ENCODE results near the gene PABPC1L. TPM values are rescaled to one million over a fixed set of nuclear protein-coding genes. Genes with fewer than 3 reads are reported as not detected.

The PABPC1L gene
- total RNA-seq, 1 donor from 2014 or later: 17.3 TPM

DNA sequence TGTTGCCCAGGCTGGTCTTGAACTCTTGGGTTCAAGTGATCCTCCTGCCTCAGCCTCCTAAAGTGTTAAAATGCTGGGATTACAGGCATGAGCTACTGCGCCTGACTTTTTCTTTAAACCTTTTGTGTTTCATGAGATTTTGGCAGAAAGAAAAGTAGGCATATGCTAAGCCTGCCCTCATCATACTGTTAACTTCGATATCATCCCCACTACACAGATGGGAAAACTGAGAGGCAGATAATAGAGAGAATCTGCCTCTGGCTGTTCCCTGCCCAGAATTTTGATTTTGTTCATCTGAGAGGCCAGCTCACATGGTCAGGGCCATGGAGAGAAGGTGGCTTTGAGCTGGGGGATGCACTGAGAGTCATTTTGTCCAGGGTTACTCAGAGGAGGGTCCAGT lies 7.5 kb downstream of the PABPC1L start:
- Mint-ChIP-seq H3K4me1 (ENCODE audit: unreplicated experiment) (no peaks in the 10 kb centered on the region), H3K27me3 (ENCODE audit: unreplicated experiment) (no peaks in the 10 kb centered on the region), H3K4me3 (ENCODE audit: unreplicated experiment) (no peak overlapping the region), H3K36me3 (ENCODE audit: low read depth, unreplicated experiment) (no peaks in the 10 kb centered on the region), H3K27ac (ENCODE audit: unreplicated experiment) (no peak overlapping the region), H3K9me3 (ENCODE audit: unreplicated experiment) (no peaks in the 10 kb centered on the region)
- DNase-seq (ENCODE audit: low spot score): no peak
- TF ChIP-seq, protein P1, sequence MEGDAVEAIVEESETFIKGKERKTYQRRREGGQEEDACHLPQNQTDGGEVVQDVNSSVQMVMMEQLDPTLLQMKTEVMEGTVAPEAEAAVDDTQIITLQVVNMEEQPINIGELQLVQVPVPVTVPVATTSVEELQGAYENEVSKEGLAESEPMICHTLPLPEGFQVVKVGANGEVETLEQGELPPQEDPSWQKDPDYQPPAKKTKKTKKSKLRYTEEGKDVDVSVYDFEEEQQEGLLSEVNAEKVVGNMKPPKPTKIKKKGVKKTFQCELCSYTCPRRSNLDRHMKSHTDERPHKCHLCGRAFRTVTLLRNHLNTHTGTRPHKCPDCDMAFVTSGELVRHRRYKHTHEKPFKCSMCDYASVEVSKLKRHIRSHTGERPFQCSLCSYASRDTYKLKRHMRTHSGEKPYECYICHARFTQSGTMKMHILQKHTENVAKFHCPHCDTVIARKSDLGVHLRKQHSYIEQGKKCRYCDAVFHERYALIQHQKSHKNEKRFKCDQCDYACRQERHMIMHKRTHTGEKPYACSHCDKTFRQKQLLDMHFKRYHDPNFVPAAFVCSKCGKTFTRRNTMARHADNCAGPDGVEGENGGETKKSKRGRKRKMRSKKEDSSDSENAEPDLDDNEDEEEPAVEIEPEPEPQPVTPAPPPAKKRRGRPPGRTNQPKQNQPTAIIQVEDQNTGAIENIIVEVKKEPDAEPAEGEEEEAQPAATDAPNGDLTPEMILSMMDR (IDR thresholded peaks at IDR 0.05; ENCODE audit: unreplicated experiment): no peak

DNA sequence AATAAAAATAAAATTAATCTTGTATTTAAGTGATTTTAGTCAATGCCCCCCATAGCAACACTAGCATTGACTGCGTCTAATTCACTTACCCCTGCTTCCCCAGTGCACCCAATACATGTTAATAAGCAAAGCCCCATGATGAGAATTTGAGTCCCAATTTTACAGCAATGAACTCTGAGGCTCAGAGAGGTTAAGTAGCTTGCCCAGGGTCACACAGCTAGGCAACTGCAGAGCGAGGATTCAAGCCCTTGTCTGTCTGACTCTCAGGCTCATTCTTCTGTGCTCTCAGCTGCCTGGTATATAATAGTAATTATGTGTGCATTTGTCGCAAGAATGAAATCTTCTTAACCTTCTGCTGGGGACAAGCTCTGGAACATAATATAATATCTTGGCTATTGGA lies 8.5 kb downstream of the PABPC1L start:
- TF ChIP-seq, protein P1 (IDR thresholded peaks at IDR 0.05; ENCODE audit: unreplicated experiment): no peak
- H3K27ac Mint-ChIP-seq (ENCODE audit: unreplicated experiment): no peak overlapping the region

DNA sequence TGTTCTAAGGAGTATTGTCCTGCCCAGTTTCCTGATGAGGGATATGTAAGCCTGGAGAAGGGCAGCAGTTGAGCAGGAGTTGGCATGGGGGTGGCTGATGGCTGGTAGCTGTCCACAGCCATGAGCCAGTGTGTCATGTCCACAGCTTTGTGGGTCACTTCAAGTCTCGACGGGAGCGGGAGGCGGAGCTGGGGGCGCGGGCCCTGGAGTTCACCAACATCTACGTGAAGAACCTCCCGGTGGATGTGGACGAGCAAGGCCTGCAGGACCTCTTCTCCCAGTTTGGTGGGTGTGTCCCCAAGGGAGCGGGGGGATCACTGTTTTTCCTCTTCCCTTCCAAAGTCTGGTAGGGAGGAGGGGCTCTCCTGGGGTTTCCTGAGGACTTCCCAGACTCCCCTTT lies 8.9 kb downstream of the PABPC1L start:
- no peak overlapping the region for H3K27ac Mint-ChIP-seq (ENCODE audit: unreplicated experiment)
- no peak for DNase-seq (ENCODE audit: low spot score)
- no peaks in the 10 kb centered on the region for H3K27me3 Mint-ChIP-seq (ENCODE audit: unreplicated experiment)
- H3K9me3 Mint-ChIP-seq (ENCODE audit: unreplicated experiment): no peaks in the 10 kb centered on the region
- no peaks in the 10 kb centered on the region for H3K36me3 Mint-ChIP-seq (ENCODE audit: low read depth, unreplicated experiment)
- TF ChIP-seq, protein P1 (IDR thresholded peaks at IDR 0.05; ENCODE audit: unreplicated experiment): no peak
- H3K4me1 Mint-ChIP-seq (ENCODE audit: unreplicated experiment): no peaks in the 10 kb centered on the region
- no peak overlapping the region for H3K4me3 Mint-ChIP-seq (ENCODE audit: unreplicated experiment)

More for the DNA sequence above, 8.5 kb downstream of the PABPC1L start:
- DNase-seq (ENCODE audit: low spot score): no peak
- Mint-ChIP-seq H3K9me3 (ENCODE audit: unreplicated experiment) (no peaks in the 10 kb centered on the region), H3K4me3 (ENCODE audit: unreplicated experiment) (no peak overlapping the region), H3K36me3 (ENCODE audit: low read depth, unreplicated experiment) (no peaks in the 10 kb centered on the region), H3K27me3 (ENCODE audit: unreplicated experiment) (no peaks in the 10 kb centered on the region), H3K4me1 (ENCODE audit: unreplicated experiment) (no peaks in the 10 kb centered on the region)

DNA sequence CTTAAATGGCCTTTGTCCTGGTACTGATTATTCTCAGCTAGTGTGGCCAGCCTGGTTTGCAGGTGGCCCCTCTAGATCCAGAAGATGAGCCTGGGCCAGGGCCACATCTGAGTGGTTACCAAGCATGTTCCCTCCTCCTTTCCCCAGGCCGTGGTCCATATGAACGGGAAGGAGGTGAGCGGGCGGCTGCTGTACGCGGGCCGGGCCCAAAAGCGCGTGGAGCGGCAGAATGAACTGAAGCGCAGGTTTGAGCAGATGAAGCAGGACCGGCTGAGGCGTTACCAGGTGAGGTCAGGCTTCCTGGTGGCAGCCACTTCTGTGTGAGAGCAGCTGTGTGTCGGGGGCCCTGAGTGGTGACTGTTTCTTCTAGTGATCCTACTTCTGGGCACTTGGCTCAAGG lies 11.6 kb downstream of the PABPC1L start:
- Mint-ChIP-seq H3K9me3 (ENCODE audit: unreplicated experiment) (no peaks in the 10 kb centered on the region), H3K4me1 (ENCODE audit: unreplicated experiment) (no peaks in the 10 kb centered on the region), H3K27me3 (ENCODE audit: unreplicated experiment) (no peaks in the 10 kb centered on the region), H3K36me3 (ENCODE audit: low read depth, unreplicated experiment) (no peaks in the 10 kb centered on the region), H3K4me3 (ENCODE audit: unreplicated experiment) (no peak overlapping the region), H3K27ac (ENCODE audit: unreplicated experiment) (no peak overlapping the region)
- TF ChIP-seq, protein P1 (IDR thresholded peaks at IDR 0.05; ENCODE audit: unreplicated experiment): no peak
- no peak for DNase-seq (ENCODE audit: low spot score)

DNA sequence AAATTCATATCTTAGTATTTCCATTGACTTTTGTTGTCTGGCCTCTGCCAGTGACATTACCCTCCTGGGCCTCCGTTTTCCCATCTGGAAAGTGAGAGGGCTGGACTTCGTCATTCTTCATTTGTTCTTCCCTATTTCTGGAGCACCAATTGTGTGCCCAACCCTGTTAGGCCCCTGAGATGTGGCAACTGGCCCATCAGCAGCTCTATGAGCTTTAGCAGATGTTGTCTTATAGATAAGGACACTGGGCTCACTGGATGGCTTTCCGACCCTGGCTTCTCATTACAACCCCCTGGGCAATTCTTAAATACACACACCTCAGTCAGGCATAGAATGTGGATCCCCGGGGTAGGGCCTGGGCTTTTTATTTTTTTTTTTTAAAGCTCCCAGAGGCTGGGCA lies 14.7 kb downstream of the PABPC1L start:
- Mint-ChIP-seq H3K9me3 (ENCODE audit: unreplicated experiment) (no peaks in the 10 kb centered on the region), H3K36me3 (ENCODE audit: low read depth, unreplicated experiment) (no peaks in the 10 kb centered on the region), H3K27ac (ENCODE audit: unreplicated experiment) (no peak overlapping the region), H3K4me3 (ENCODE audit: unreplicated experiment) (no peak overlapping the region), H3K4me1 (ENCODE audit: unreplicated experiment) (no peaks in the 10 kb centered on the region), H3K27me3 (ENCODE audit: unreplicated experiment) (no peaks in the 10 kb centered on the region)
- no peak for DNase-seq (ENCODE audit: low spot score)
- TF ChIP-seq, protein P1 (IDR thresholded peaks at IDR 0.05; ENCODE audit: unreplicated experiment): no peak

Measured in endothelial cell (in vitro differentiated cells).